HG02973 (cell line): ENCODE measurements around the gene HDAC4.
"Not testable (repeated sequence)": the region's sequence is repeated elsewhere in the genome, so short reads cannot be mapped to it uniquely, and the experiment has no call there.

Experiments
- ATAC-seq: cut with Tn5 transposase; IDR thresholded peaks from one replicate; pipeline ENCODE4 v1.9.1; 2021; ENCODE audit warnings: moderate library complexity; ENCODE audit not compliant: unreplicated experiment

Gene HDAC4

GRCh38 chr2:239400596-239401066, at the start of gene HDAC4:
Gene HDAC4 (minus strand): TSS chr2:239401020. CDS start chr2:239352699, 48,321 bp downstream.
- no peak for ATAC-seq

- ATAC-seq = not testable (repeated sequence)
These were observed 48.6 kb upstream of the HDAC4 start for GRCh38 chr2:239449468-239449867.

- no peak for ATAC-seq
These were observed 45.1 kb upstream of the HDAC4 start for GRCh38 chr2:239445771-239446524.

DNA sequence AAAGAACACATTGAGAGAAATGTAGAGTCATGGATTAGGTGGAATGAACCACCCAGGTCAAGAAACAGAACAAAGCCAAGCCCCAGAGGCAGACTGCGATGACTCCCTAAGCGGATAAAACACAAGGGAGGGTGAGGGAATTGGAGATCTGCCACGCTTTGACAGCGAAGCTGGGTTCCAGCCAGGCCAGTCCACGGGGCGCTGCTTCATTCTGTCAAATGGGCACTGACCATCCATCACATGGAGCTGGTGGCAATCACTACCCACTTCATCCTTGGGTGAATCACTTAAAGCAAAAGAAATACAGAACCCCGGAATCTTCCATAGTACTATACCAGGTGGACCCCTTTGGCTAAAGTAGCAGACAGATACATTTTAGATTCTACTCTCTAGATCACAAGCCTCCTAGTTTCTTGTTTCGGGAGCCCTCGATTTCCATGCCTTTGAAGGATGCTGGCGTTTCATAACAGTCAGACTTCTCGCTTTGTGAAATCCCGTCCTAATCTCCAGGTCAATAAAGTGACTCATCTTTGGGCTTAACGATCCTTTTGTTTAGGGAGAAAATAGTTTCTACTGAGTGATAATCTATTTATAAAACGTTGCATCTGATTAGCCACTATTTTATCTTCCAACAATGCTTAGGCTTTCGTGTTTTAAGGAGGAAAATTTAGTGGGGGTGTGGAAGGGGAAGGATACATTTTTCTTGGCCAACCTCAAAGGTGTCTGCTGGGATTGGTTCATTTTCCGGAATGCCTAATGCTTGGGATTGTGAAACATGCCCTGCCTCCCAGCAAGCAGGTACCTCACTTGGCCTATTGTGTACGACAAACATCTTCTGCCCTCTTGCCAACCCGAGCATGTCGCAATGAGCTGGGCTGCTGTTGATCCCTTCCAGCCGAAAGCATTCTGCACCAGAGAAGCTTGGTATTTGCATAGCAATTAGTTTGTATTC, 44.1 kb upstream of the HDAC4 start:
- ATAC-seq = no peak

GRCh38 chr2:239443666-239444567, 43.1 kb upstream of the HDAC4 start:
- ATAC-seq = no peak

- no peak for ATAC-seq
These were observed 42.3 kb upstream of the HDAC4 start for GRCh38 chr2:239443102-239443620.

GRCh38 chr2:239442192-239442591, 41.4 kb upstream of the HDAC4 start:
- no peak for ATAC-seq

- ATAC-seq = no peak
These were observed 40.6 kb upstream of the HDAC4 start for GRCh38 chr2:239441261-239442078.

DNA sequence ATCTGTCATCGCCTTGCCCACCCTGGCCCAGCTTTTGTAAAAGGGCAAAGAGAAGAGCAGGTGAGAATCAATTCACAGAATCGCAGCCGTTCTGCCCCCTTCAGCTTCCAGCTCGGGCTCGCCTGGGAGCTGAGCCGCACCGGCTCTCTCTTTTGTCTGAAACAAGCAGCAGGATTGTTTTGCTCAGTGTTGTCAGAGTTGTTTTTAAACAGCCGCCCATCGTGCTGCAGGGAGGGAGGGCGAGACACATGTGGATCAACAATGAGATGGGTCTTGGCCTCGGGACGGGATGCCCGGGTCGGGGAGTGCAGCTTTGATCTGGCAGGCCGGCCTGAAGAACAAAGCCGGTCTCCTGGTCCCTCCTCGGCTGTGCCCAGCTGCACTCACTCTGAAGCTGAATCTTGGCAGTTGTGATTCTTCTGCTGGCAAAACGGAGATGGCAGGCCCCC, 39.7 kb upstream of the HDAC4 start:
- no peak for ATAC-seq

DNA sequence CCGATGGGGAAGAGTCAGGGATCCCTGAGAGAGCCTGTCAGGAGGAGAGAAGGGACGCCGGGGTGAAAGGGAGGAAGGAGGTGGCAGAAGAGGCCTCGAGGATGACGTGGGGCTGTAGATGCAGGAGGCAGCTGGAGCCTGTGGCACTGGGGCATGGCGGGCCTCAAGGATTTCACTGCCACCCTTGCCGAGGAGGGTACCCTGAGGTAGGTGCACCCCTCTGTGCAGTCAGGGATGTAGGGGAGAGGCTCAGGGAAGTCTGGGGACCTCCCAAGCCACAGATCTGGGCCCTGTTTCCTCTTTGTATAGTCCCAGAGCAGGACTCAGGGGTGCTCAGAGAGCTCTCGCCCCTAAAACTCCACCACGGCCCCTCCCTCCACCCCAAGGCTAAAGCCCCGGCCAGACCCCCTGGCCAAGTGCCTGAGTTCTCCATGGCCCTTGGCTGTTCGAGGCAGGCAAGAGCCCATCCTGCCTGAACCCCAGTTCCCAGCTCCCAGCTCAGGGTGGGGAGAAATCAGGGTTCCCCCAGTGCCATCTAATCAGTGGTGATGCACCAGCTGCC, 39.0 kb upstream of the HDAC4 start:
- ATAC-seq = no peak

DNA sequence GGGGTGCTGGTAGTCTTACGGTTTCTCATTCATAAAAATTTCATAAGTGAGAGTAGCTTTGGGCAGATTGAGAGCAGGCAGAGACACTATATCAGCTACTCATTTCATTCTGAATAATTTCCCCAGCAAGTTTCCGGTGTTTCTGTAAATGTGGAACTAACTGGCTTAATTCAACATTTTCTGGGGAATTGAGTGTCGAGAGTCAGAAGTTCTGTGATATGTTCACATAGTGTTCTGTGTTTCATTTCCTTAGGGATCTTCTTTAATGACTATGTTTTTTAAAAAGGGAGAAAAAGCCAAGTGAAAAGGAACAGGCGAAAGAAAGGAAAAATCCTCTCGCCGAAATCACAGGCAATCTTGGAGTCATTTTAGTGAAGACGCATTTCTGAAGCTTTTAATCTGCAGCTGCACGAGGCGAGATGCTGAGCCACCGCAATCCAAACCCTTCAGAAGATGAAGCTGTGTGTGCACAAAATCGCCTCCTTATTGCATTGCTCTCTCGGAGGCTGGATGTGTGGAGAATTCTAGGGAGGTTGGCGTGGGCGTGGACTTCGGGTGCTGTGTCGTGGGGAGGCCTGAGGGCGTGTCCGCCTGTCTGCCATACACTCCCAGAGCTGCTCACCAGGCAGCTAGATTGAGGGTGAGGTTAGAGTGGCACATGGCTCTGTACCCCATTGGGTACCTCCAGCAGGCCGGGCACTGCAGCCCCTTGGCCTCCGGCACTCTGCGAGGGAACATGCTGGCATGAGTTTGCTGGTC, 38.4 kb upstream of the HDAC4 start:
- no peak for ATAC-seq

- no peak for ATAC-seq
These were observed 37.5 kb upstream of the HDAC4 start for GRCh38 chr2:239438368-239438767.

DNA sequence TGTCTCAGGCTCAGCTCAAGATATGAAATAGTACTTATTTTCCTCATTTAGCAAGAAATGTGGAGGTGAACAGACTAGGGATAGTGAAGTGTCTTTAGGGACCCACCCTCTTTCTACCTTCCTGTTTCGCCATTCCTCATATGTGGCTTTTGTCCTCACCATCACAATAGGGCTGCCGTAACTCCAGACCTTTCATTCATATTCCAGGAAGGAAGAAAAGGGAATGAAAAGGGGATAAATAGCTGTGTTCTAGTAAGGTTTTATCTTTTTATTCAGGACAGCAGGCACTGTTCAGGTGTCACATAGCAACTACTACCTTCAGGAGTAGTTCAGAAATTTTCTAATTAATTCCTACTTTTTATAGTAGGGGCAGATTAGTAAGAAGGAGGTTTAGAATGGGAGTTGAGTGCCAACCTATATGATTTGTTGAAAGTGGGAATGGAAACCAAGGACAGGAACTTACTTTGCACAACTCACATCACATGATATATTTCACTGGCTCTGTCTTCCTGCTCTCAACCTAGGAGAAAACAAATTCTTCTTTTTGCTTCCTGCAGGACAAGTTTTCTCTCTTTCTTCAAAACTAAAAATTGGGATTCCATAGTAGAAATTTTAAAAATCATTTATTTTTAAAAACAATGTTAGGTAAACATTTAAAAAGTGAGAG, 36.0 kb upstream of the HDAC4 start:
- ATAC-seq = no peak

- ATAC-seq = no peak
These were observed 35.3 kb upstream of the HDAC4 start for GRCh38 chr2:239436076-239436475.

DNA sequence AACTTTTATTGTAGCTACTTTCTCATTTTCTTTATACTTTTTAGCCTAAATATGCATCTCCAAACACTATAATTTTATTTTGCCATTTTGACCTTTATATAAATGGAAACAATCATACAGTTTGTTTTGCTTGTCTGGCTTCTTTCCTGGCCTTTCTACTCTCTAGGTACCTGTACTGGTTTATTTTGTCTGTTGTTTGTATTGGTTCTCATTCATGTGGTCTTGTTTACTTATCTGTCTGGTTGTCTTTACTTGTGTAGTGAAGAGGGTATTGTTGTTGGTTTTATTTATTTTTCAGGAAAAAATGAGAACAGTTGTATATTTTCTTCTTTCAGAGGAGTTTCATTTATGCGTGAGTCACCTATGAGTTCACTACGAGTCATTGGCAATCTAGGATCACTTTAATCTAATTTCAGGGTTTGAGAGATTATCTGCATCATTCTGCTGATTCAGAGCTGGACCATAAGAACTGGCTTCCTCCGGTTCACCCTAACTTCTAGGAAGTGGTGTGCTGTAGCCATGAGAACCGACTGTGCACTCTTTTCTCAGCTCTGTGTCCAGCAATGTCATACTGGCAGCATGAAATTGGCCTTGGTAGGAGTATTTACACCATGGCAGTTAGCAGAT, 33.1 kb upstream of the HDAC4 start:
- ATAC-seq = no peak

GRCh38 chr2:239432174-239432573, 31.4 kb upstream of the HDAC4 start:
- no peak for ATAC-seq

GRCh38 chr2:239431536-239431935, 30.7 kb upstream of the HDAC4 start:
- no peak for ATAC-seq
